Psoas muscle (tissue), 8 donors: ENCODE measurements around the gene ATP8A2. TPM values are rescaled to one million over a fixed set of nuclear protein-coding genes. Genes with fewer than 3 reads are reported as not detected.

ENCODE experiments used
- ATAC-seq, 4 donors: fragments of 200-7000 bp; cut with Tn5 transposase; one replicate each; pipeline ENCODE4 v1.9.1; 2020; ENCODE audit warnings: moderate library complexity in 3 of 4, mild to moderate bottlenecking in 2 of 4
- DNase-seq, 2 donors: peaks; one replicate each; pipeline ENCODE4 v3.0.0-alpha.2; 2020
- H3K27ac ChIP-seq: fragments of 200-600 bp; one replicate; pipeline ENCODE4 v1.8.0; 2022
- H3K27me3 ChIP-seq, 3 donors: fragments of 200-600 bp in 1 of 3; one replicate each; pipeline versions ENCODE4 v1.6.1 to v1.8.0; 2013 to 2022; ENCODE audit warnings: low read length in 2 of 3, mild to moderate bottlenecking in 2 of 3, moderate library complexity in 1 of 3; ENCODE audit not compliant: insufficient read depth in 3 of 3
- H3K36me3 ChIP-seq, 2 donors: fragments of 200-600 bp in 1 of 2; one replicate each; pipeline versions ENCODE4 v1.6.1 to v1.8.0; 2013 to 2022; ENCODE audit warnings: low read depth in 1 of 2, mild to moderate bottlenecking in 1 of 2, moderate library complexity in 1 of 2; ENCODE audit not compliant: insufficient read depth in 1 of 2
- H3K4me1 ChIP-seq: fragments of 200-600 bp; one replicate; pipeline ENCODE4 v1.8.0; 2022
- H3K4me3 ChIP-seq: fragments of 200-600 bp; one replicate; pipeline ENCODE4 v1.8.0; 2022; ENCODE audit warnings: mild to moderate bottlenecking
- H3K9me3 ChIP-seq: fragments of 200-600 bp; one replicate; pipeline ENCODE4 v1.8.0; 2022
- CTCF ChIP-seq: fragments of 200-600 bp; IDR thresholded peaks from one replicate; pipeline ENCODE4 v1.8.0; 2022; ENCODE audit warnings: antibody characterized with exemption
- WGBS, 3 donors: extraction: QIAGEN DNeasy Blood & Tissue Kit; methylation state at CpG; one replicate each; pipeline versions ENCODE4 v1.1.6 to v1.1.7; 2013; 5-methylcytosine and 5-hydroxymethylcytosine counted together
- intact Hi-C, 2 donors: fragments of 100-400 bp; cut with DNase I; formaldehyde crosslinking; loops; one replicate each; pipeline versions ENCODE4 v1.11.0 to v1.14.2; 2022
- polyA plus RNA-seq, 3 donors: library from polyadenylated mRNA; stranded (reverse); fragments of 200-250 nt; gene quantifications; one replicate each; pipeline ENCODE4 v1.2.3, GENCODE V29; 2013
- total RNA-seq, 4 donors: library from RNA; stranded (reverse); fragmentation: NEBNext Ultra II Directional in 2 of 4; extraction: Animal tissue kit (Norgen Biotek cat#: 25700) in 2 of 4; gene quantifications; one replicate each; pipeline versions ENCODE4 v1.2.1 to v1.2.4, GENCODE V29; 2021 to 2023
- donor health status: healthy with polysubstance abuse.
- donor health status: DM: no; HTN: no; CAD: no; lungs with moderate emphysema.
- donor health status: Bipolar disorder and iron deficiency.
- donor health status: healthy.
- donor health status: DM: yes; HTN: yes; CAD: no.
- donor health status: DM: no; HTN: no; CAD: no.
- donor health status: DM: no; HTN: no; CAD: no.
- donor health status: DM: yes; HTN: yes; CAD: no.

Gene ATP8A2
- total and polyA plus RNA-seq, 7 donors: 0.02 to 0.22 (median 0.04) TPM; not detected in 2

- no peak overlapping the region for H3K27ac ChIP-seq
- H3K27me3 ChIP-seq: no peaks in the 10 kb centered on the region
- no peaks in the 10 kb centered on the region for H3K36me3 ChIP-seq
- DNase-seq (no peak), ATAC-seq (no peak)
- TF ChIP-seq CTCF: no peak
- H3K4me1 ChIP-seq: peaks cover 30% of the 10 kb centered on the region
- WGBS, 3 donors: 69 to 89% (median 84%) methylated on average over 9 of the region's 9 CpGs
- intact Hi-C loops: loop anchor here in 1 of 2 donors (5.0 kb wide), 1 partner anchor 52 kb away; no protein-coding TSS in a partner anchor
- no peaks in the 10 kb centered on the region for H3K9me3 ChIP-seq
- no peak overlapping the region for H3K4me3 ChIP-seq
Measured at GRCh38 chr13:26024558-26024957, 652.8 kb downstream of the ATP8A2 start.

GRCh38 chr13:26025196-26025595, 653.4 kb downstream of the ATP8A2 start:
- intact Hi-C loops: no loop called here
- Histone ChIP-seq H3K36me3 (no peaks in the 10 kb centered on the region), H3K9me3 (no peaks in the 10 kb centered on the region), H3K27ac (no peak overlapping the region), H3K27me3 (no peaks in the 10 kb centered on the region), H3K4me1 (peaks cover 24% of the 10 kb centered on the region), H3K4me3 (no peak overlapping the region)
- ATAC-seq (no peak), DNase-seq (no peak)
- no peak for TF ChIP-seq CTCF
- WGBS, 3 donors: 74 to 80% (median 76%) methylated on average over 12 of the region's 12 CpGs

- no peaks in the 10 kb centered on the region for H3K27me3 ChIP-seq
- ATAC-seq (no peak), DNase-seq (no peak)
- H3K27ac ChIP-seq: no peak overlapping the region
- WGBS, 3 donors: 81 to 86% (median 84%) methylated on average over 4 of the region's 4 CpGs
- H3K9me3 ChIP-seq: no peaks in the 10 kb centered on the region
- peaks cover 18% of the 10 kb centered on the region for H3K4me1 ChIP-seq
- TF ChIP-seq CTCF: no peak
- H3K4me3 ChIP-seq: no peak overlapping the region
- intact Hi-C loops: no loop called here
- H3K36me3 ChIP-seq: no peaks in the 10 kb centered on the region
Measured at GRCh38 chr13:26025771-26026170, 654.0 kb downstream of the ATP8A2 start.

GRCh38 chr13:26026211-26026610, 654.4 kb downstream of the ATP8A2 start:
- WGBS, 3 donors: 73 to 87% (median 83%) methylated on average over 4 of the region's 4 CpGs

More at GRCh38 chr13:26026211-26026610, 654.4 kb downstream of the ATP8A2 start:
- ATAC-seq (no peak), DNase-seq (no peak)
- no peak overlapping the region for H3K4me3 ChIP-seq
- no peaks in the 10 kb centered on the region for H3K36me3 ChIP-seq
- intact Hi-C loops: no loop called here
- no peaks in the 10 kb centered on the region for H3K9me3 ChIP-seq
- no peaks in the 10 kb centered on the region for H3K27me3 ChIP-seq
- no peak for TF ChIP-seq CTCF
- H3K4me1 ChIP-seq: peaks cover 18% of the 10 kb centered on the region
- H3K27ac ChIP-seq: no peak overlapping the region
